HG03442 (cell line): ENCODE results near the gene KCNJ5.

Source experiments
- ATAC-seq: cut with Tn5 transposase; IDR thresholded peaks from one replicate; pipeline ENCODE4 v1.9.1; 2021; ENCODE audit warnings: mild to moderate bottlenecking, moderate library complexity; ENCODE audit not compliant: unreplicated experiment

Gene KCNJ5

DNA sequence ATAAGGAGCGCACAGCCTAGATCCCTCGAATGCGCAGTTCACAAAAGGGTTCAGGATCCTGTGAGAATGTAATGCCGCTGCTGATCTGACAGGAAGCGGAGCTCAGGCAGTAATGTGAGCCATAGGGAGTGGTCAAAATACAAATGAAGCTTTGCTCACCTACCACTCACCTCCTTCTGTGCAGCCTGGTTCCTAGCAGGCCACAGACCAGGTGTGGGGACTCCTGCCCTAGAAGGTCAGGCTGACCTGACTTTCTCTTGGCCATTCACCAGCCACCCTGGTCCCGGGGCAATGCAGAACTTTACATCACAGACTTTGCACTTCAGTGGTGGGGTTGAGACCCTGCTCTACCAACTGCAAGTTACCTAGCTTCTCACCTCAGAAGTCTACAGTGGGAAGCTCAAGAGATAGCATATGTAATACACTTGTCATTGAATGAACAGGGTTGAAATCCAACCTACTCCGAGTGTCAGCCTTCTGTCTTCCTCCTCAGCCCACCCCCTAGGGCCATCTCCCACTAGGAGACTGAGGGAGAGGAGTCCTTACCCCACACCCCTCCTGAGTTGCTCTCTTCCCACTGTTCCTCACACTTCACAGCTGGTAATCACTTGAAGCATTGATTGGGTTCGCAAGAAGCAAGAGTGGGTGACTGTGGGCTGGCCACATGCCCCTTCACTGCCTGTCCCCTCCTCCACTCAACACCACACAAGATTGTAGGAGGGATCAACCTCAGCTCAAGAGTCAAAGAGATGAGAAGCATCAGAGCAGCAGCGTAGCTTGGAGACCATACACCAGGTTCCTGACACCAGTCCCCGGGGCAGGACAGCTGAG lies 22.1 kb upstream of the KCNJ5 start:
- no peak for ATAC-seq

GRCh38 chr11:128871168-128871610 lies 20.0 kb upstream of the KCNJ5 start:
- ATAC-seq = no peak

DNA sequence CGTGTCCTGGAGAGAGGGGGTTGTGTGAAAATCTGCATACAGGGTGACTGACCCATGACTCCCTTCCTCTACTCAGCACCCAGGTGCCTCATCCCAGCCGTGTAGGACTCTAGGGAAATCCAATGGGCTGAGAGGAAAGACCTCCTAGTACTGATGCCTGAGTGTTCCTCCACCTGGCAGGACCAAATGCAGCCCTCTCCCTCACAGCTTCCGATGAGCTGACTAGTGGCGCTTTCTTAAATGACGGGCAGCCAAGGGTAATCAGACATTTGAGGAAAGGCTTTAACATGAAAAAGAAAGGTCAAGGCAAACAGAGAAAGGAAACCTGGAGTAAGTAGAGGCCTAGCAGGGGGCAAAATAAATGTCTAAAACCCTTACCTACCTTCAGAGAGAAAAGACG lies 19.1 kb upstream of the KCNJ5 start:
- ATAC-seq = no peak

GRCh38 chr11:128872594-128872993 lies 18.6 kb upstream of the KCNJ5 start:
- ATAC-seq = no peak

DNA sequence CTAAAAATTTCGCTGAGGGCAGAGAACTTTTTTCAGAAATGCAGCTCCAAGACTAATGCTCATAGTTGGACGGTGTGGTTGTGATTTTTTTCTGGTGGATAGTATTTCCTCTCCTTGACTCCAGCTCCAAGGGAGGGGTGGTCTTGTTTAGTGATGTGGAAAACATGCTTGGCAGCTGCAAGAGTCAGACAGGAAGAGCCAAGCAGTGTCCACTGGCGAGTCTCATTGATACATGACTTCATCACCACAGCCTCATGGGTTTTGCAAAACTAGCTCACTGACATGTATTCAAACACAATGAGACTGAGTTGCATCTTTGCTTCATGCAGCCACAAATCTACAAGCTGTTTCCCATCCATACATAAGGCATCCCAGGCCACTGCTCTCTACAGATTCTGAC lies 16.7 kb upstream of the KCNJ5 start:
- no peak for ATAC-seq

DNA sequence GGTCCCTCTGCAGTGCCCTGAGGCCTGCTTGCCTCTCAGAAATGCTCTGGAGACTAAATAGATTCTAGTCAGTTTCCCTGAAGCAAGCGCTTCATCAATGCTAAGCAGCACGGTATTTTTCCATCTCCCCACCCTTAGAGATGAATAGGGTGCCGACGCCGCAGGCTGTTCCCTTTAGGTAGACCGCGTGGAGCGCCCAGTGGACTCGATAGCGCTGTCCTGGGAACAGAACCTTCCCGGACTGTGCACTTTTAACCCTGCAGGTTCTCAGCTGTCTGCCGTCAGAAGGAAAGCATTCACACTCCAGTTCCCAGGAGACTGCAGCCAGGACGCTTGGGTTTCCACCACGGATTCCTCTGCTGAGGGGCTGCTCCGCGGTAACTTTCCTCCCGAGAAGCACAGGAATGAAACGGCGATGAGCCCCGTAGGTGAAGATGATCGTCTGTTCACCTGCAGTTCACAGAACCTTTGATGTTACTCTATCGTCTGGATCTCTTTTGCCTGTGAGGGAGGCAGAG lies 15.0 kb upstream of the KCNJ5 start:
- no peak for ATAC-seq

- no peak for ATAC-seq
Measured at GRCh38 chr11:128877726-128878125, 13.4 kb upstream of the KCNJ5 start.

GRCh38 chr11:128878455-128878854 lies 12.7 kb upstream of the KCNJ5 start:
- ATAC-seq = no peak

DNA sequence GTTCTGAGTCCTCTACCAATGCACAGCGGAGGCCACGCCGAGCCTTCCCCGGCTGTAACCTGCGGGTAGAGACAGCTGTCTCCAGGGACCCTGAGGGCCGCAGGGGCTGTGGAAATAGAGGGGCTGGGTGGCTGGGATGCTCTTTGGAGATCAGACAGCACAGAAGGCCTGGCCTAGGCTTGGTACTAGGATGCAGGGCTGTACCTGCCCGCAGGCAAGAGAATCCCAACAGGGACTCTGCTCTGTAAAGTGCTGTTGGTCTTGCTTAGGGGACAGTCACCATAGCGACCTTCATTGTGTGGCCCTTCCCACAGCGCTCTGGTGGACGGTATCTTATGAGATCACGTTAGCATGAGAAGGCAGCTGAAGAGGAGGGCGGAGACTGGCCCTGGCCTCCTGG lies 11.3 kb upstream of the KCNJ5 start:
- no peak for ATAC-seq

DNA sequence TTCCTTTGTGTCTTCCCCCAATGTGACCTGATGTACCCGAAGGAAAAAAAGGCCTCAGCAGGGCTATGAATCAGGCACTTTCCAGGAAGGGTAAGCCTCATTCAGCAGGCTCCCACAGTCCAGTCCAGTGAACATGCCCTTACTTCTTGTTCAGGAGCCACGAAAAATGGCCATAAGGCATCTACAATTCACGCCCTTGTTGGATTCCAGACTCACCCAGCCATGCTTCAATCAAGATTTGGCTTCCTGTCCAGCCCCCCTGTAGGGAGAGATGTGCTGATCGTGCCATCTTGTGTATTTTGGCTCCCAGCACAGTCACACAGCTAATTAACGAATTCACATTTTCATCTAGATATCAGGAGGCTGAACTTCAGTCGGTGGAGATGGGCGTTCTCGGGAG lies 9.9 kb upstream of the KCNJ5 start:
- no peak for ATAC-seq

DNA sequence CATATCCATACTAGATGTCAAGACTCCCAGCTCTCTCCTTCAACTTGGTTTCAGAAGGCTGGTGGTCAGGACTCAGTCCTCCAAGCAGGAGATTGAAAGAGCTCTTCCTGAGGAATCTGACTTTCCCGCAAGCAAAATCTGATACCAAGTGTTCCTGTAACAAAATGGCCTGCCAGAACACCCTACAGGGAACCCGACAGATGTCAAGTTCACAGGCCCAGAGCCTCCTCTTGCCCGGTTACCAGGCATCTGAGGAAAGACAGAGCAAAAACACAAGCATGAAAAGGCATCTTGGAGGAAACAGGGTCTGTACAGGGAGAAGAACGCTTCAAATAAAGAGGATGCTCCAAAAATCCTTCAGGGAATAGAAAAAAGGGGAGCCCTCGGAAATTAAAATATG lies 8.7 kb upstream of the KCNJ5 start:
- ATAC-seq = no peak

- ATAC-seq = no peak
Measured at GRCh38 chr11:128884054-128884453, 7.1 kb upstream of the KCNJ5 start.

- ATAC-seq = peak; percentile 83
Measured at GRCh38 chr11:128884703-128885338, 6.3 kb upstream of the KCNJ5 start.

DNA sequence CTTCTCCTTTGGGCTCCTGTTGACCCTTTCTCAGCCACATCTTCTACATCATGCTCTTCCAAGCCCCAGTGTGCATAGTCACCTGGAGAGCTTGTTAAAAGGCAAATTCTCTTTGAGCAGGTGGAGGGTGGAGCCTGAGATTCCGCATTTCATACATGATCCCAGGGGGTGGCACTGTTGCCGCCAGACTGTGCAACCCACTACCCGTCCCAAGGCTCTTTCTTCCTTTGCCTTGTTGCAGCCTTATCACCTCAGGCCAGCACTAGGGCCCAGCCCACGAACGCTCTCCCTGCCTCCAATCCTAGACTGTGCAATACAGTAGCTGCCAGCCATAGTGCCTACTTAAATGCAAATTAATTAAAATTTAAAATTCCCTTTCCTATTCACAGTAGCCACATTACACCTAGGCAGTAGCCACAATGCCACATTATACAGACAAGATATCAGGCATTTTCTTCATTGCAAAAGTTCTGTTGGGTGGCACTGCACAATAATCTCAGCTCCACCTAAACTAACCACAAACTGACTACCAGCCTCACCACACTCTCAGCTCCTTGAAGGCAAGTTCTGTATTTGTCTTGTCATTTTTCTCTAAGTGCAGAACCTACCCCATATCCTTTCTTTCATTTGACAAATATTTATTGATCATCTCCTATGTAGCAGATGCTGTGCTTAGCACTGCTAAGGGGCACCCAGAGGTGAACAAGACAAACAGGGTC lies 4.6 kb upstream of the KCNJ5 start:
- ATAC-seq = no peak

GRCh38 chr11:128888034-128888985 lies 2.8 kb upstream of the KCNJ5 start:
- ATAC-seq = no peak

GRCh38 chr11:128889657-128890213 lies 1.4 kb upstream of the KCNJ5 start:
- no peak for ATAC-seq

- no peak for ATAC-seq
Measured at GRCh38 chr11:128890216-128890542, 977 bp upstream of the KCNJ5 start.

GRCh38 chr11:128891913-128892398 lies 800 bp downstream of the KCNJ5 start:
- ATAC-seq = no peak

- no peak for ATAC-seq
Measured at GRCh38 chr11:128892866-128893565, 1.9 kb downstream of the KCNJ5 start.
